AG08396 (cell line): ENCODE data around the gene MCM3AP.

Experiments used
- DNase-seq: peaks from one replicate; pipeline ENCODE4 v3.0.0; 2012; ENCODE audit warnings: low spot score, mixed read lengths

Gene MCM3AP

GRCh38 chr21:46218906-46219590 is 66.4 kb downstream of the MCM3AP start:
- DNase-seq, result no peak

GRCh38 chr21:46217511-46218196 is 67.8 kb downstream of the MCM3AP start:
- DNase-seq, result no peak

GRCh38 chr21:46216132-46216747 is 69.2 kb downstream of the MCM3AP start:
- DNase-seq, result no peak

- no peak for DNase-seq
Observed at GRCh38 chr21:46215436-46216131, 69.8 kb downstream of the MCM3AP start.

GRCh38 chr21:46214478-46215340 is 70.7 kb downstream of the MCM3AP start:
- DNase-seq, result no peak

GRCh38 chr21:46213620-46214286 is 71.7 kb downstream of the MCM3AP start:
- DNase-seq, result no peak

GRCh38 chr21:46212721-46213484 is 72.5 kb downstream of the MCM3AP start:
- no peak for DNase-seq

GRCh38 chr21:46211786-46212720 is 73.4 kb downstream of the MCM3AP start:
- DNase-seq, result no peak

GRCh38 chr21:46211376-46211775 is 74.0 kb downstream of the MCM3AP start:
- DNase-seq, result no peak

GRCh38 chr21:46210378-46211136 is 74.9 kb downstream of the MCM3AP start:
- no peak for DNase-seq

GRCh38 chr21:46208761-46209721 is 76.4 kb downstream of the MCM3AP start:
- no peak for DNase-seq

GRCh38 chr21:46207920-46208591 is 77.4 kb downstream of the MCM3AP start:
- DNase-seq, result no peak

GRCh38 chr21:46207006-46207919 is 78.1 kb downstream of the MCM3AP start:
- DNase-seq, result no peak

GRCh38 chr21:46206163-46207005 is 79.0 kb downstream of the MCM3AP start:
- DNase-seq, result no peak

- no peak for DNase-seq
Observed at GRCh38 chr21:46205766-46206162, 79.6 kb downstream of the MCM3AP start.
